Measurements from ENCODE around the gene ZFPL1. TPM values are rescaled to one million over a fixed set of nuclear protein-coding genes. Genes with fewer than 3 reads are reported as not detected.

ZFPL1 gene
- total and polyA plus RNA-seq, 3 experiments from 2014 or later, result 24.4 to 33.5 (median 30.8) TPM

GRCh38 chr11:65077451-65077850 lies 6.6 kb upstream of the ZFPL1 start:
- no peak for DNase-seq
- no peak overlapping the region for H3K27ac Mint-ChIP-seq
- H3K4me1 Mint-ChIP-seq, result peaks cover 4 to 10% (median 7%) of the 10 kb centered on the region in 3 donors
- Histone ChIP-seq H3K4me3 (ENCODE audit: low read length) (no peak overlapping the region), H3K9me3 (ENCODE audit: low read length) (no peaks in the 10 kb centered on the region), H3K27me3 (ENCODE audit: insufficient read depth, low read length, poor library complexity, severe bottlenecking) (no peaks in the 10 kb centered on the region), H3K27ac (ENCODE audit: low read depth, low read length) (no peak overlapping the region), H3K36me3 (ENCODE audit: insufficient read depth, low read length) (no peaks in the 10 kb centered on the region), H3K4me1 (ENCODE audit: insufficient read depth, low read length) (peaks cover 4% of the 10 kb centered on the region)
- POLR2A ChIA-PET, result no interaction called here
- H3K36me3 Mint-ChIP-seq, result no peaks in the 10 kb centered on the region
- no peaks in the 10 kb centered on the region for H3K27me3 Mint-ChIP-seq
- H3K4me3 Mint-ChIP-seq, result no peak overlapping the region
- CTCF ChIA-PET, result interaction anchor here (1.1 kb wide), 2 partner anchors 17 to 63 kb away, joined by 3 to 4 read pairs; partner anchors contain the start of gene ARL2
- no peaks in the 10 kb centered on the region for H3K9me3 Mint-ChIP-seq

GRCh38 chr11:65078151-65078550 lies 5.9 kb upstream of the ZFPL1 start:
- H3K9me3 ChIP-seq (ENCODE audit: low read length), result no peaks in the 10 kb centered on the region
- no peaks in the 10 kb centered on the region for H3K27me3 Mint-ChIP-seq
- no peaks in the 10 kb centered on the region for H3K27me3 ChIP-seq (ENCODE audit: insufficient read depth, low read length, poor library complexity, severe bottlenecking)
- peaks cover 5% of the 10 kb centered on the region for H3K4me1 ChIP-seq (ENCODE audit: insufficient read depth, low read length)
- ChIA-PET POLR2A (no interaction called here), CTCF (interaction anchor here (0.7 to 1.1 kb wide), 2 partner anchors 64 to 66 kb away, joined by 4 to 5 read pairs; partner anchors contain the start of gene ARL2)
- no peaks in the 10 kb centered on the region for H3K36me3 ChIP-seq (ENCODE audit: insufficient read depth, low read length)
- no peak overlapping the region for H3K27ac ChIP-seq (ENCODE audit: low read depth, low read length)
- no peak overlapping the region for H3K4me3 ChIP-seq (ENCODE audit: low read length)
- H3K9me3 Mint-ChIP-seq, result no peaks in the 10 kb centered on the region
- peak overlapping the region in 7 of 8 donors; percentile 35 to 95 (median 68) for H3K27ac Mint-ChIP-seq
- peak overlapping the region in 1 of 7 donors; percentile 59 for H3K4me3 Mint-ChIP-seq
- H3K36me3 Mint-ChIP-seq, result no peaks in the 10 kb centered on the region
- peaks cover 4 to 15% (median 7%) of the 10 kb centered on the region in 3 donors for H3K4me1 Mint-ChIP-seq
- peak; percentile 41 to 79 (median 50) for DNase-seq

- Mint-ChIP-seq H3K27ac (peak overlapping the region in 5 of 8 donors; percentile 35 to 74 (median 45)), H3K36me3 (peaks cover 0 to 1% (median 0%) of the 10 kb centered on the region in 3 donors), H3K4me3 (no peak overlapping the region), H3K4me1 (peaks cover 9 to 23% (median 14%) of the 10 kb centered on the region in 3 donors), H3K27me3 (peaks cover 0 to under 1% of the 10 kb centered on the region in 2 donors), H3K9me3 (no peaks in the 10 kb centered on the region)
- H3K27me3 ChIP-seq (ENCODE audit: insufficient read depth, low read length, poor library complexity, severe bottlenecking), result no peaks in the 10 kb centered on the region
- ChIA-PET POLR2A (interaction anchor here (0.6 kb wide), 1 partner anchor 45 kb away, joined by 4 read pairs; no protein-coding TSS in a partner anchor), CTCF (interaction anchor here (0.7 to 1.1 kb wide), 3 partner anchors 65 to 66 kb away, joined by 3 to 5 read pairs (median 4); partner anchors contain the start of gene ARL2)
- H3K4me3 ChIP-seq (ENCODE audit: low read length), result no peak overlapping the region
- DNase-seq, result no peak
- H3K36me3 ChIP-seq (ENCODE audit: insufficient read depth, low read length), result no peaks in the 10 kb centered on the region
- H3K4me1 ChIP-seq (ENCODE audit: insufficient read depth, low read length), result peaks cover 9% of the 10 kb centered on the region
- no peaks in the 10 kb centered on the region for H3K9me3 ChIP-seq (ENCODE audit: low read length)
- H3K27ac ChIP-seq (ENCODE audit: low read depth, low read length), result no peak overlapping the region
Observed at GRCh38 chr11:65078786-65079342, 5.2 kb upstream of the ZFPL1 start.

GRCh38 chr11:65083134-65083833 lies 738 bp upstream of the ZFPL1 start:
- H3K9me3 Mint-ChIP-seq, result no peaks in the 10 kb centered on the region
- Histone ChIP-seq H3K4me3 (ENCODE audit: low read length) (peak overlapping the region; percentile 86), H3K4me1 (ENCODE audit: insufficient read depth, low read length) (peaks cover 29% of the 10 kb centered on the region), H3K27ac (ENCODE audit: low read depth, low read length) (peak overlapping the region; percentile 91), H3K36me3 (ENCODE audit: insufficient read depth, low read length) (peaks cover 13% of the 10 kb centered on the region), H3K9me3 (ENCODE audit: low read length) (no peaks in the 10 kb centered on the region), H3K27me3 (ENCODE audit: insufficient read depth, low read length, poor library complexity, severe bottlenecking) (no peaks in the 10 kb centered on the region)
- H3K4me3 Mint-ChIP-seq, result peak overlapping the region; percentile 91 to 96 (median 92)
- H3K36me3 Mint-ChIP-seq, result peaks cover 4 to 40% (median 5%) of the 10 kb centered on the region in 3 donors
- peaks cover 0 to 2% of the 10 kb centered on the region in 2 donors for H3K27me3 Mint-ChIP-seq
- peak overlapping the region; percentile 96 to 99 (median 97) for H3K27ac Mint-ChIP-seq
- POLR2A ChIA-PET, result no interaction called here
- CTCF ChIA-PET, result interaction anchor here (1.1 to 2.4 kb wide), 4 partner anchors 16 to 70 kb away, joined by 3 to 13 read pairs (median 4); partner anchors contain the start of genes FAU, MRPL49 and TM7SF2
- peaks cover 23 to 36% (median 31%) of the 10 kb centered on the region in 3 donors for H3K4me1 Mint-ChIP-seq
- no peak for DNase-seq

- Histone ChIP-seq H3K36me3 (ENCODE audit: insufficient read depth, low read length) (peaks cover 13% of the 10 kb centered on the region), H3K27me3 (ENCODE audit: insufficient read depth, low read length, poor library complexity, severe bottlenecking) (no peaks in the 10 kb centered on the region), H3K4me1 (ENCODE audit: insufficient read depth, low read length) (peaks cover 26% of the 10 kb centered on the region), H3K27ac (ENCODE audit: low read depth, low read length) (peak overlapping the region; percentile 91), H3K4me3 (ENCODE audit: low read length) (peak overlapping the region; percentile 86), H3K9me3 (ENCODE audit: low read length) (no peaks in the 10 kb centered on the region)
- peak overlapping the region; percentile 91 to 96 (median 92) for H3K4me3 Mint-ChIP-seq
- peaks cover 0 to 2% of the 10 kb centered on the region in 2 donors for H3K27me3 Mint-ChIP-seq
- DNase-seq, result no peak
- peaks cover 23 to 32% (median 28%) of the 10 kb centered on the region in 3 donors for H3K4me1 Mint-ChIP-seq
- POLR2A ChIA-PET, result interaction anchor here (0.8 to 1.4 kb wide), 2 partner anchors 33 to 37 kb away, joined by 3 to 6 read pairs; partner anchors contain the start of genes FAU, MRPL49 and ZNHIT2
- H3K9me3 Mint-ChIP-seq, result no peaks in the 10 kb centered on the region
- H3K27ac Mint-ChIP-seq, result peak overlapping the region; percentile 96 to 99 (median 97)
- CTCF ChIA-PET, result interaction anchor here (0.7 to 2.0 kb wide), 5 partner anchors 12 to 71 kb away, joined by 4 to 7 read pairs (median 5); partner anchors contain the start of genes ARL2, FAU, MRPL49 and SNX15
- H3K36me3 Mint-ChIP-seq, result peaks cover 4 to 55% (median 11%) of the 10 kb centered on the region in 3 donors
Observed at GRCh38 chr11:65084598-65085375, 765 bp downstream of the ZFPL1 start.

GRCh38 chr11:65085446-65085845 lies 1.4 kb downstream of the ZFPL1 start:
- H3K27ac Mint-ChIP-seq, result peak overlapping the region; percentile 4 to 99 (median 97)
- H3K9me3 ChIP-seq (ENCODE audit: low read length), result no peaks in the 10 kb centered on the region
- peaks cover 4 to 55% (median 11%) of the 10 kb centered on the region in 3 donors for H3K36me3 Mint-ChIP-seq
- no peak overlapping the region for H3K27ac ChIP-seq (ENCODE audit: low read depth, low read length)
- peak overlapping the region; percentile 91 to 96 (median 92) for H3K4me3 Mint-ChIP-seq
- H3K27me3 Mint-ChIP-seq, result peaks cover 0 to 2% of the 10 kb centered on the region in 2 donors
- H3K36me3 ChIP-seq (ENCODE audit: insufficient read depth, low read length), result peaks cover 13% of the 10 kb centered on the region
- no peak overlapping the region for H3K4me3 ChIP-seq (ENCODE audit: low read length)
- no peaks in the 10 kb centered on the region for H3K27me3 ChIP-seq (ENCODE audit: insufficient read depth, low read length, poor library complexity, severe bottlenecking)
- H3K4me1 ChIP-seq (ENCODE audit: insufficient read depth, low read length), result peaks cover 26% of the 10 kb centered on the region
- peaks cover 23 to 32% (median 28%) of the 10 kb centered on the region in 3 donors for H3K4me1 Mint-ChIP-seq
- ChIA-PET POLR2A (interaction anchor here (0.8 to 1.4 kb wide), 2 partner anchors 32 to 37 kb away, joined by 3 to 6 read pairs; partner anchors contain the start of genes FAU, MRPL49 and ZNHIT2), CTCF (interaction anchor here (0.7 to 2.0 kb wide), 5 partner anchors 12 to 71 kb away, joined by 4 to 7 read pairs (median 5); partner anchors contain the start of genes ARL2, FAU, MRPL49 and SNX15)
- no peak for DNase-seq
- H3K9me3 Mint-ChIP-seq, result no peaks in the 10 kb centered on the region

- Mint-ChIP-seq H3K4me3 (no peak overlapping the region), H3K27me3 (peaks cover 0 to 2% of the 10 kb centered on the region in 2 donors), H3K4me1 (peaks cover 23 to 32% (median 28%) of the 10 kb centered on the region in 3 donors), H3K9me3 (no peaks in the 10 kb centered on the region), H3K36me3 (peaks cover 4 to 55% (median 11%) of the 10 kb centered on the region in 3 donors), H3K27ac (peak overlapping the region in 2 of 8 donors; percentile 80 to 96)
- CTCF ChIA-PET, result interaction anchor here (0.6 to 2.0 kb wide), 3 partner anchors 26 to 36 kb away, joined by 3 to 5 read pairs (median 3); partner anchors contain the start of genes FAU and MRPL49
- Histone ChIP-seq H3K27me3 (ENCODE audit: insufficient read depth, low read length, poor library complexity, severe bottlenecking) (no peaks in the 10 kb centered on the region), H3K9me3 (ENCODE audit: low read length) (no peaks in the 10 kb centered on the region), H3K4me1 (ENCODE audit: insufficient read depth, low read length) (peaks cover 26% of the 10 kb centered on the region), H3K36me3 (ENCODE audit: insufficient read depth, low read length) (peaks cover 13% of the 10 kb centered on the region), H3K27ac (ENCODE audit: low read depth, low read length) (no peak overlapping the region), H3K4me3 (ENCODE audit: low read length) (no peak overlapping the region)
- POLR2A ChIA-PET, result no interaction called here
- DNase-seq, result no peak
Observed at GRCh38 chr11:65086809-65087208, 2.8 kb downstream of the ZFPL1 start.

Measured in CD8-positive, alpha-beta memory T cell (primary cell).